Measurements from ENCODE around the gene HSD11B2. TPM values are rescaled to one million over a fixed set of nuclear protein-coding genes. Genes with fewer than 3 reads are reported as not detected.

The HSD11B2 gene
- total RNA-seq, 1 donor from 2014 or later, result 2.6 TPM

DNA sequence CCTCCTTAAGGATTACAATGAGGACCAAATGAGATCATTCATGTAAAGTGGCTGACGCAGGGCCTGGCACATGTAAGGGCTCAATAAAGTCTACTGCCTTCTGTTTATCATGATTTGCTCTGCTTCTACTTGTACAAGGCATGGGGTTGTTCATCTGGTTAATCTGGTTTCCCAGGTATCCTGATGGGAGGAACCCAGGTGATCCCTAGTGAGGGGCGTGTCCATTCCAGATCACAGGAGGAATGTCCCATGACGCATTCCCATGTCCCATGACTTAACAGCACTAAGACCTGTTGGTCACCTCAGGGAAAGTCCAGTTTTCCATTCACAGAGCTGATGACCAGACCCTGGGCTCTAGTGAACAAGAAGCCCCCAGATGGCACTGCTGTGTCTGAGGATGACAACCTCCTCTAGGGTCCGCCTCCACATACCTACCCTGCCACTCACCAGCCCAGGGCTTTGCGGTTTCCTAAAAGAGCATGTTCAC is 26.1 kb upstream of the HSD11B2 start:
- H3K9me3 ChIP-seq (ENCODE audit: control insufficient read depth in 3 of 3, low read length in 3 of 3), result no peaks in the 10 kb centered on the region
- H3K27me3 ChIP-seq (ENCODE audit: control insufficient read depth in 3 of 3, insufficient read depth in 3 of 3, low read length in 3 of 3), result no peaks in the 10 kb centered on the region
- H3K9ac ChIP-seq (ENCODE audit: low read depth in 1 of 3, low read length in 3 of 3), result peak overlapping the region in 1 of 3 donors; percentile 50
- H3K4me3 ChIP-seq (ENCODE audit: low read length in 3 of 3), result no peak overlapping the region
- no peaks in the 10 kb centered on the region for H3K36me3 ChIP-seq (ENCODE audit: control insufficient read depth in 3 of 3, insufficient read depth in 3 of 3, low read length in 3 of 3)
- H3K27ac ChIP-seq (ENCODE audit: low read depth, low read length), result peak overlapping the region; percentile 89
- H3K4me1 ChIP-seq (ENCODE audit: control insufficient read depth in 3 of 3, insufficient read depth in 3 of 3, low read length in 3 of 3), result peaks cover 31 to 72% (median 60%) of the 10 kb centered on the region in 3 donors

DNA sequence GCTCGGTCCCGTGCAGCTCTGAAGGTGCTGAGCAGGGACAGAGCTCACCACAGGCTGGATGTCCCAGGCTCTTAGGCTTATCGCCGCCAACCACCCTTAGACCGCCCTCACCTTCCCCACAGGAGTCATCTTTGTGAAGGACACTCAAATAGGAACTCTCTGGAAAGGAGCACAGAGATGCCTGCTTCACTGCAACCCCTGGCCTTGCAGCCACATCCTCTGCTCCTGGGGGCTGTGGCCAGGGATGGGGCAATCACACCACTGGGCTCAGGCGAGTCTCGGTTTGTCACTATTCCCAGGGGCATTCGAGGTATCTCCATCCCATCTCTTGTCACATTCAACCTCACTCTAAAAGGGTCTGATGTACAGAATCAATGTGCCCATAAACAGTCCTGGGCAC is 25.6 kb upstream of the HSD11B2 start:
- peak overlapping the region in 1 of 3 donors; percentile 77 for H3K9ac ChIP-seq (ENCODE audit: low read depth in 1 of 3, low read length in 3 of 3)
- H3K4me3 ChIP-seq (ENCODE audit: low read length in 3 of 3), result no peak overlapping the region
- peaks cover 25 to 71% (median 57%) of the 10 kb centered on the region in 3 donors for H3K4me1 ChIP-seq (ENCODE audit: control insufficient read depth in 3 of 3, insufficient read depth in 3 of 3, low read length in 3 of 3)
- peak overlapping the region; percentile 89 for H3K27ac ChIP-seq (ENCODE audit: low read depth, low read length)
- no peaks in the 10 kb centered on the region for H3K27me3 ChIP-seq (ENCODE audit: control insufficient read depth in 3 of 3, insufficient read depth in 3 of 3, low read length in 3 of 3)
- H3K36me3 ChIP-seq (ENCODE audit: control insufficient read depth in 3 of 3, insufficient read depth in 3 of 3, low read length in 3 of 3), result no peaks in the 10 kb centered on the region
- no peaks in the 10 kb centered on the region for H3K9me3 ChIP-seq (ENCODE audit: control insufficient read depth in 3 of 3, low read length in 3 of 3)

DNA sequence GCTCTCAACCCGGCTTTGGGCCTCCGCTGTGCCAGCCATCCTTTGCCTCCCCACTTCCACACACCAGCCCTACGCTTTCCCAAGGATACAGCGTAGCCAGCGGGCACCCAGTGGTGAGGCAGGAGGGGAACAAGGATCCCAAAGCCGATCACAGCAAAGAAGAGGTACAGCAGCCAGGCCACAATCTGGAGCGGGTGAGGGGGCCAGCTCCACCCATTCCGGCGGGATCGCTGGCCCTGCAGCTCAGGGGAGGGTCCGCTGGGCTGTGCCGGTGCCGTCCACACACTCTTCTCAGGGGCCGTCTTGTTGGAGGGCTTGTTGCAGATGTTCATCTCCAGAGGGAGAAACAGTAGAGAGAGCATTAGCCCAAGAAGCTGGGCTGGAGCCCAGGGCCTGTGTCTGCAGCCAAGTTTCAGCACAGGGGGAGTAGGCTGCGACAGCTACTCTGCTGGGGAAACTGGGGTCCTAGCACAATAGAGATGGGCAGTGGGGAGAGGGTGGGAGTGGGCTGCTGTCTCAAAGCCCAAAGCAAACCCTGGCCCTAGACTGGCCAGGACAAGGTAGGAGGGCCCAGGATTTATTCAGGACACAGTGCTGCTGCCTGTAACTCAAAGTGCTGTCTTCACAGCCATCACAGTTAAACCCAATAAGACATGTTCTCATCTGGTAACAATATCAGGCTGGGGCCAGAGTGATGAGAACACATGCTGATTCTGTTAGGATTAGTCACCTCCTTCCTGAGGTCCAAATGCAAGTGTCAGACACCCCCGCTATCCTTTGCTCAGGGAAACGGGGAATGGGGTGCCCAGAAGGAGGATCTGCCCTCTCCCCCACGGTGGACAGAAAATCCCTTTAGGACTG is 24.6 kb upstream of the HSD11B2 start:
- Histone ChIP-seq H3K27ac (ENCODE audit: low read depth, low read length) (peak overlapping the region; percentile 89), H3K9ac (ENCODE audit: low read depth in 1 of 3, low read length in 3 of 3) (peak overlapping the region; percentile 71 to 77 (median 74)), H3K9me3 (ENCODE audit: control insufficient read depth in 3 of 3, low read length in 3 of 3) (no peaks in the 10 kb centered on the region), H3K27me3 (ENCODE audit: control insufficient read depth in 3 of 3, insufficient read depth in 3 of 3, low read length in 3 of 3) (no peaks in the 10 kb centered on the region), H3K4me3 (ENCODE audit: low read length in 3 of 3) (peak overlapping the region in 2 of 3 donors; percentile 24 to 45), H3K36me3 (ENCODE audit: control insufficient read depth in 3 of 3, insufficient read depth in 3 of 3, low read length in 3 of 3) (no peaks in the 10 kb centered on the region), H3K4me1 (ENCODE audit: control insufficient read depth in 3 of 3, insufficient read depth in 3 of 3, low read length in 3 of 3) (peaks cover 25 to 61% (median 48%) of the 10 kb centered on the region in 3 donors)

DNA sequence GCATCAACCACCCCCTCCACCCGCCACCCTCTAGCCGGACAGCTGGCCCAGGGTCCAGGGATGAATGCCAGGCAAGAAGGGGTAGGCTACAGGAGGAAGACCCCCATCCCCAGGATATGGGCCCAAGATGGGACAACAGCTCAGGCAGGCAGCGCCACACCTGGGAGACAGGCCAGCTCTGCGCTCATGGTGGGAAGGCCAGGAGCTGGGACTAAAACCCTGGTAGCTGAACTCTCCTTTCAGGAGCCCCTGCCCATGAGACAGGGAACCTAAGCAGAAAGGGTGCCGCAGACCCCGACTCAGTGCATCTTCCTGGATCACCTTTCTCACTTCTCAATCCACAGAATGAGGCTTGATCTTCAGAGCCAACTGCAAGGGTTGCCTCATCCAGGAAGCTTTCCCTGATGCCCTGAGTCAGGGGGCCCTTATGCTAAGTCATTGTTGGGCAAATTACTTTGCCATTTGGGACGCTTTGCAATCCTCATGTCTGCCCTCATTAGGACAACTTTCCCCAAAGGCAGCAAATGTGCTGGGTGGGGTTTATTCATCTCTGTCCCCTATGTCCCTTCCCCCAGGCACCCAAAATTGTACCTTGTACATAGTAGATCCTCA is 23.6 kb upstream of the HSD11B2 start:
- peak overlapping the region; percentile 89 for H3K27ac ChIP-seq (ENCODE audit: low read depth, low read length)
- H3K9me3 ChIP-seq (ENCODE audit: control insufficient read depth in 3 of 3, low read length in 3 of 3), result no peaks in the 10 kb centered on the region
- H3K36me3 ChIP-seq (ENCODE audit: control insufficient read depth in 3 of 3, insufficient read depth in 3 of 3, low read length in 3 of 3), result no peaks in the 10 kb centered on the region
- peaks cover 25 to 57% (median 46%) of the 10 kb centered on the region in 3 donors for H3K4me1 ChIP-seq (ENCODE audit: control insufficient read depth in 3 of 3, insufficient read depth in 3 of 3, low read length in 3 of 3)
- H3K27me3 ChIP-seq (ENCODE audit: control insufficient read depth in 3 of 3, insufficient read depth in 3 of 3, low read length in 3 of 3), result no peaks in the 10 kb centered on the region
- H3K9ac ChIP-seq (ENCODE audit: low read depth in 1 of 3, low read length in 3 of 3), result peak overlapping the region; percentile 71 to 77 (median 74)
- H3K4me3 ChIP-seq (ENCODE audit: low read length in 3 of 3), result no peak overlapping the region

DNA sequence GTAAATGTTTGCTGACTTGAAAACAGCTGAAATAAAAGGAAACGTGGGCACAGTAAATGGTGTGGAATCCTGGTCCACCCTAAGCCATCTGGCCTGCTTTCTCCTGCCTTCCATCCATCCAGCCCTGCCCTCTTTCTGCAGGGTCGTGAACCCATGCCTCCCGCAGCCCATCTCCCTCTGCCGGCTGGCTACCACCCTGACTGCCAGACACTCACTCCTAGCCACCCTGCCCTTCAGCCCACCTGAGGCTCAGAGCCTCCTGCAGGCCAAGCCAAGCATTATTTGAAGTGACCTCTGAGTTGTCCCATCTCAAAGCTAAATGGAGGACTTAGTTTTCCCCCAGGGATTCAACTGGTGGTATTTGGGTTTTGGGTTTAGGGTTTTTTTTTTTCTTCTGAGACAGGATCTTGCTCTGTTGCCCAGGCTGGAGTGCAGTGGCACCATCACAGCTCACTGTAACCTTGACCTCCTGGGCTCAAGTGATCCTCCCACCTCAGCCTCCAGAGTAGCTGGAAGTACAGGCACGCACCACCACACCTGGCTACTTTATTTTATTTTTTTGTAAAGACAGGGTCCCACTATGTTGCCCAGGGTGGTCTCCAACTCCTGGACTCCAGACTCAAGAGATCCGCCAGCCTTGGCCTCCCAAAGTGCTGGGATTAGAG is 23.0 kb upstream of the HSD11B2 start:
- Histone ChIP-seq H3K4me1 (ENCODE audit: control insufficient read depth in 3 of 3, insufficient read depth in 3 of 3, low read length in 3 of 3) (peaks cover 25 to 57% (median 46%) of the 10 kb centered on the region in 3 donors), H3K27me3 (ENCODE audit: control insufficient read depth in 3 of 3, insufficient read depth in 3 of 3, low read length in 3 of 3) (no peaks in the 10 kb centered on the region), H3K4me3 (ENCODE audit: low read length in 3 of 3) (no peak overlapping the region), H3K9ac (ENCODE audit: low read depth in 1 of 3, low read length in 3 of 3) (peak overlapping the region in 1 of 3 donors; percentile 71), H3K27ac (ENCODE audit: low read depth, low read length) (peak overlapping the region; percentile 89), H3K36me3 (ENCODE audit: control insufficient read depth in 3 of 3, insufficient read depth in 3 of 3, low read length in 3 of 3) (no peaks in the 10 kb centered on the region), H3K9me3 (ENCODE audit: control insufficient read depth in 3 of 3, low read length in 3 of 3) (no peaks in the 10 kb centered on the region)

DNA sequence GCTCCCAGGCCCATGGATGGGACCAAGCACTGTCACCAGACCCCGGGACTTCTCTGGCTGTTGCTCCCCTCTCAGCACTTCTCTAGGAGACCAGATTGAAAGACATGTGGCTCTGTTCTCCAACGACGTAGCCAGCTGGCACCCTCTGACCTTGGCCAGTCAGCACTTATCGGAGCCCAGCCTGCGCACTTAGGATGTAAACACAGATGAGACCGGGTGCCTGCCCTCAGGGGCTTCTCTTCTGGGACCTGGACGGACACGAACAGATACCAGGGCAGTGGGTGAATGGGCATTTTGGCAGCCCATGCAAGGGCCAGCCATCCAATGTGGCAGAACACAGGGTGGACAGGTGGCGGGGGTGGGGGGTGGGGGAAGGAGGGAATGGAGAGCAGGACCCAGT is 21.3 kb upstream of the HSD11B2 start:
- Histone ChIP-seq H3K4me1 (ENCODE audit: control insufficient read depth in 3 of 3, insufficient read depth in 3 of 3, low read length in 3 of 3) (peaks cover 25 to 58% (median 42%) of the 10 kb centered on the region in 3 donors), H3K9ac (ENCODE audit: low read depth in 1 of 3, low read length in 3 of 3) (no peak overlapping the region), H3K4me3 (ENCODE audit: low read length in 3 of 3) (no peak overlapping the region), H3K36me3 (ENCODE audit: control insufficient read depth in 3 of 3, insufficient read depth in 3 of 3, low read length in 3 of 3) (no peaks in the 10 kb centered on the region), H3K9me3 (ENCODE audit: control insufficient read depth in 3 of 3, low read length in 3 of 3) (no peaks in the 10 kb centered on the region), H3K27me3 (ENCODE audit: control insufficient read depth in 3 of 3, insufficient read depth in 3 of 3, low read length in 3 of 3) (no peaks in the 10 kb centered on the region), H3K27ac (ENCODE audit: low read depth, low read length) (no peak overlapping the region)

DNA sequence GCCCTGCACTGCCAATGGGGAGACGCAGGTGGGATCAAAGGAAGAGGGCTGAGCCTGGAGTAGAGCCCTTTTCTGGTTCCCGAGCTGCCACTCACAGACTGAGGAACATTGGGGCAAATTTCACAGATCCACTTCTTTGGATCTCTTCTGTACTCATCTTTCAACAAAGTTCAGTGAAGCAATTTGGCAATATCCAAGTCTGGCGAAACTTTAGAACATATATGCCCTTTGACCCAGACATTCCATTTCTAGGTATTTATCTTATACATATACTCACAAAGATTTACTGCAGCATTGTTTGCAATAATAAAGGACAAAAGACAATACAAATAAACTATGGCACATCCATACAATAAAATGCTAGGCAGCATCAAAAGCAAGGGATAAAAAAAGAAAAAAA is 19.6 kb upstream of the HSD11B2 start:
- no peaks in the 10 kb centered on the region for H3K27me3 ChIP-seq (ENCODE audit: control insufficient read depth in 3 of 3, insufficient read depth in 3 of 3, low read length in 3 of 3)
- H3K4me3 ChIP-seq (ENCODE audit: low read length in 3 of 3), result no peak overlapping the region
- H3K4me1 ChIP-seq (ENCODE audit: control insufficient read depth in 3 of 3, insufficient read depth in 3 of 3, low read length in 3 of 3), result peaks cover 15 to 48% (median 25%) of the 10 kb centered on the region in 3 donors

DNA sequence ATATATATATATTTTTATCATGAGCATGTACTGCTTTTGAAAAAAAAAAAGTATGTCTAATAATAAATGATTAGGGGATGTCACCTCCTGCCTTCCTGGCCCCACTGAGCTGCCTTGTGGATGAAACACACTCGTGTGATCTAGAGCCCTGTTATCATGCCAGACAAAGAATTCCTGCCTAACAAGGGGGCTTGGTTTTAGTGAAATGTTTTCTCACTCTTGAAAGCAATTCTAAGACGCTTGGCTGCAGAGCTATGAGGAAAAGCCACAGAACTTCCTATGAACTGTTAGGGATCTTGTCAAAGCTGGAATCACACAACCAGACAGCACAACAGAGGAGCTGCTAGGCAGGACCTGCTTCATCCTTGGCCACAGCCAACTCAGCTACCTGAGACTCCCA is 18.6 kb upstream of the HSD11B2 start:
- H3K4me1 ChIP-seq (ENCODE audit: control insufficient read depth in 3 of 3, insufficient read depth in 3 of 3, low read length in 3 of 3), result peaks cover 10 to 43% (median 19%) of the 10 kb centered on the region in 3 donors
- no peak overlapping the region for H3K27ac ChIP-seq (ENCODE audit: low read depth, low read length)
- no peaks in the 10 kb centered on the region for H3K27me3 ChIP-seq (ENCODE audit: control insufficient read depth in 3 of 3, insufficient read depth in 3 of 3, low read length in 3 of 3)
- H3K9ac ChIP-seq (ENCODE audit: low read depth in 1 of 3, low read length in 3 of 3), result no peak overlapping the region
- no peaks in the 10 kb centered on the region for H3K9me3 ChIP-seq (ENCODE audit: control insufficient read depth in 3 of 3, low read length in 3 of 3)
- no peak overlapping the region for H3K4me3 ChIP-seq (ENCODE audit: low read length in 3 of 3)
- no peaks in the 10 kb centered on the region for H3K36me3 ChIP-seq (ENCODE audit: control insufficient read depth in 3 of 3, insufficient read depth in 3 of 3, low read length in 3 of 3)

More for the DNA sequence above, 19.6 kb upstream of the HSD11B2 start:
- Histone ChIP-seq H3K9me3 (ENCODE audit: control insufficient read depth in 3 of 3, low read length in 3 of 3) (no peaks in the 10 kb centered on the region), H3K36me3 (ENCODE audit: control insufficient read depth in 3 of 3, insufficient read depth in 3 of 3, low read length in 3 of 3) (no peaks in the 10 kb centered on the region), H3K9ac (ENCODE audit: low read depth in 1 of 3, low read length in 3 of 3) (no peak overlapping the region), H3K27ac (ENCODE audit: low read depth, low read length) (no peak overlapping the region)

DNA sequence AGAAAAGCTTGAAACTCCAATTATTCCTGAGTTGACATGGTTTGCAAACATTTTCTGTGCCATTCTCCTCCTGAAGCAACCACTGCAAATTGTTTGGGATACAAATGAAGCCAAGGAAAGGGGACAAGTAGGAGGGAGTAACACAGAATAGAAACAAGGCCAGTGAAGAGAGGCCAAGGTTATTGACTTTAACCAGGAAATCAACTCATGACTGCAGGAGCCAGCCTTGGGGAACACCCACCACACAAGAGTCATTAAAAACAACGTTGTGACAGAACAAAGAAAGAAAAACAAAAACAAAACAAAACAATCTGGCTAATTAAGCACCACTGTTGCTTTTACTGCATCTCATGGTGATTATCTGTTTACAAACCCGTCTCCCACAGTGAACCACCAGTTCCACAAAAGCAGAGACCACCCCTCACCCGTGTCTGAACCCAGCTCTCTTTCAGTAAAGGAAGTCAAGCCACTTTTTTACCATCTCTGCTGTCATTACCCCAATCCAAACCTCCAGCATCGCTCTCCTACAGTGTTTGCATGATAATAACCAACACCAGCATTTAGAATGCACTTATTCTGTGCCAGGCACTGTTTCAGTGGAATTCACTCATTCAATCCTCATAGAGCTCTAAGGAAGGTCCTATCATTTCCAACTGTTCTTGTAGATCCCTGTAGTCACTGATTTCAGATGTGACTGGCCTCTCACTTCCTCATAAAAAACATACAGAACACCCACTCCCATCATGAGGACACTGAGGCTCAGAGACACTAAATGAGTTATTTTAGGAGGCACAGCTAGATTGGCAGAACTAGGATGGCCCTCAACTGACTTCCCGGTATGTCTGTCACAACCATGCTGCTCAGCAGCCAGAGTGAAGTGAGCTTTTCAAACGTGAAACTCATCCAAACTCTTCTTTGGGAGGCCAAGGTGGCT is 16.7 kb upstream of the HSD11B2 start:
- no peak overlapping the region for H3K27ac ChIP-seq (ENCODE audit: low read depth, low read length)
- H3K36me3 ChIP-seq (ENCODE audit: control insufficient read depth in 3 of 3, insufficient read depth in 3 of 3, low read length in 3 of 3), result no peaks in the 10 kb centered on the region
- no peak overlapping the region for H3K4me3 ChIP-seq (ENCODE audit: low read length in 3 of 3)
- H3K27me3 ChIP-seq (ENCODE audit: control insufficient read depth in 3 of 3, insufficient read depth in 3 of 3, low read length in 3 of 3), result no peaks in the 10 kb centered on the region
- H3K9ac ChIP-seq (ENCODE audit: low read depth in 1 of 3, low read length in 3 of 3), result no peak overlapping the region
- H3K4me1 ChIP-seq (ENCODE audit: control insufficient read depth in 3 of 3, insufficient read depth in 3 of 3, low read length in 3 of 3), result peaks cover 9 to 32% (median 13%) of the 10 kb centered on the region in 3 donors
- no peaks in the 10 kb centered on the region for H3K9me3 ChIP-seq (ENCODE audit: control insufficient read depth in 3 of 3, low read length in 3 of 3)

Data from skeletal muscle tissue (tissue), 4 donors.